ENCODE measurements around the gene SRGAP3. TPM values are rescaled to one million over a fixed set of nuclear protein-coding genes. Genes with fewer than 3 reads are reported as not detected.

The SRGAP3 gene
- polyA plus RNA-seq, 3 donors = 13.3 to 15.8 (median 15.4) TPM

DNA sequence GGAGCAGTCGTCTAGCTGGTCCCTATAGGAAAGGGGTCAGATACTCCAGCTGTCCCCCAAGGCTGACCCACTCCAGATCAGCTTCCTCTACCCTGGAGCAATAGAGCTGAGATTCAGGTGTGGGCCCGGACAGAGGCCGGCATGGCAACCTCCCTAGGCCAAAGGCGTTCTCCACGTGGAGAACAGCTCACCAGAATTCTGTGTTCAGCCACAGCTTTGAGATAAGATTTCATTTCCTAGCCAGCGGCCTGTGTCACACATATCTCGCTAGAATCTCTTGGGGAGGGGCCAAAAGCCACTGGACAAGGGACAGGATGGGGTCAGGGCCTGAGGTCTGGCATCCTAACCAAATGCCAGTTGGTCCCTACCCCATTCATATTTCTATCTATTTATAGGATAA is 20.1 kb downstream of the SRGAP3 start:
- DNase-seq (ENCODE audit: low read depth in 3 of 3, low spot score in 2 of 3) = no peak

DNA sequence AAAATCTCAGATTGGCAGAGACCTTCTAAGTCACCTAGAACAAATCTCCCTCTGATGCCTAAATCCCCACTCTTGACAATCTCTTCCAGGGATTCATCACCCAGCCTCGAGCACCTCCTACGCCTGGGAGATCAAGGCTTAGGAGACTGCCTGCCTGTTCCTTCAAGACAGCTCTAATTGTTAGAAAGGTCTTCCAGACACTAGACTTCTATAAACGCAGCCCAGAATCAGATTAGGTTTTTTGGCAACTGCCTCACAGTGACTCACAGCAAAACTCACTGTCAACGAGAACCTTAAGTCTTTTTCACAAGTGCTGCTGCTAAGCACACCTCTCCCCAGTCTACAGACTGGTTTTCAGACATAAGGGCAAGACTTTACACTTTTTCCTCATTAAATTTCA is 23.1 kb downstream of the SRGAP3 start:
- DNase-seq (ENCODE audit: low read depth in 3 of 3, low spot score in 2 of 3) = no peak

DNA sequence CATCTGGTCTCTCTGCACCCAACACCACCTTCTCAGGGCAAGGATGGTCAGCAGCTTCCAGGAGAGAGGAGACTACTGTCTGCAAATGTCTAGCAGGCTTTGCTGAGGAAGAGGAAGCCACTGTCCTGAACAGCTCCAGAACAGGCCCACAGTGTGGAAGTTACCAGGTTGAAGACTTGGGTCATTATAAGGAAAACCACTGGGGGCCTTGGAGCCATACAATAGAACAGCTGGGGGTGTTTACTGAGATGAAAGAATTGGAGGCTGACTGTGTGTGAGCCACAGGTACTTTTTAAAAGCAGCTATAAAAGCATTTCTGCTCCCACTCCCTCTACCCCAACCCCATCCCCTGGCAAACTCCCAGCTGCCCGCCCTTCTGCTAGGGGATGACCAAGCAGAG is 24.2 kb downstream of the SRGAP3 start:
- DNase-seq (ENCODE audit: low read depth in 3 of 3, low spot score in 2 of 3) = no peak

- no peak for DNase-seq (ENCODE audit: low read depth in 3 of 3, low spot score in 2 of 3)
Measured at GRCh38 chr3:9224490-9224889, 25.0 kb downstream of the SRGAP3 start.

- DNase-seq (ENCODE audit: low read depth in 3 of 3, low spot score in 2 of 3) = no peak
Measured at GRCh38 chr3:9223672-9224071, 25.8 kb downstream of the SRGAP3 start.

GRCh38 chr3:9222956-9223639 is 26.3 kb downstream of the SRGAP3 start:
- no peak for DNase-seq (ENCODE audit: low read depth in 3 of 3, low spot score in 2 of 3)

- no peak for DNase-seq (ENCODE audit: low read depth in 3 of 3, low spot score in 2 of 3)
Measured at GRCh38 chr3:9222049-9222448, 27.4 kb downstream of the SRGAP3 start.

DNA sequence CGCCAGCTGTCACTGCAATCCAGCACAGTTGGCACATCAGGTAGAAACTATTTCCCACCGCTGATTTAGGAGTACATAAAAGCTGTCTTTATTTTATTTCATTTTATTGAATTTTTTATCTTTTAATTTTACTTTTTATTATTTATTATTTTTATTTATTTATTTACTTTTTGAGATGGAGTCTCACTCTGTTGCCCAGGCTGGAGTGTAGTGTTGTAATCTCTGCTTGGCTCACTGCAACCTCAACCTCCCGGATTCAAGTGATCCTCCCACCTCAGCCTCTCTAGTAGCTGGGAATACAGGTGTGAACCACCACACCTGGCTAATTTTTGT is 31.0 kb downstream of the SRGAP3 start:
- DNase-seq (ENCODE audit: low read depth in 3 of 3, low spot score in 2 of 3) = no peak

DNA sequence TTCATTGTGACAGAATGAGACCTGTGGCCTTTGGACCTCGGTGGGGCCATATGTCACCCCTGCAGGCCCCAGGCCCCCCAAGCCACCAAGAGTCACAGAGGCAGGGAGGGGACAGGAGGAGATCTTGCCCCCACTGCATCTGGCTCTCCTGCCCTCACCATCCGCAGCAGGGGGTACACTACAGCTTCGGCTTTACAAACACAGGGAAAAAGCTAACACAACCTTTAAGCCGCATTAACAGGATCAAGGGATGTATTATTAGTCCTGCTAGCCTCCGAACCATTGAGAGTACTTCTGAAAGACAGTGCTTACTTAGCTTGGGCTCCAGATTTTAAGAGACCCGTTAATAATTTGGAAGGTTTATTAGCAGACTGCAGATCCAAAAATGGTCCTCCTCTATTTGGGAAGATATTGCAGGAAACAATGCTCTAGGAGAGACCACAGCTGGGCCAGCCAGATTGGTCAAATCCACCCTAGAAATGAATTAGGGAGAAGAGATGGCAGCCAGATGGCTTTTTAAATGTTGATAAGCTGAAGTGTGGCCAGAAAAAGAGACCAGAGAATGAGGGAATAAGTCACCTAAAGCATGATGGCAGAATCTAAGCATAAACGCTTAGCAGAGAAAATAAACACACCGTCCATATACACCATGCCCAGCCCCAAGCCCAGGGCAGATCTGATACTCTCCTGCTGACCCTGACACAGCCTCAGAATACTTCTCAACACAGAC is 31.5 kb downstream of the SRGAP3 start:
- DNase-seq (ENCODE audit: low read depth in 3 of 3, low spot score in 2 of 3) = no peak

DNA sequence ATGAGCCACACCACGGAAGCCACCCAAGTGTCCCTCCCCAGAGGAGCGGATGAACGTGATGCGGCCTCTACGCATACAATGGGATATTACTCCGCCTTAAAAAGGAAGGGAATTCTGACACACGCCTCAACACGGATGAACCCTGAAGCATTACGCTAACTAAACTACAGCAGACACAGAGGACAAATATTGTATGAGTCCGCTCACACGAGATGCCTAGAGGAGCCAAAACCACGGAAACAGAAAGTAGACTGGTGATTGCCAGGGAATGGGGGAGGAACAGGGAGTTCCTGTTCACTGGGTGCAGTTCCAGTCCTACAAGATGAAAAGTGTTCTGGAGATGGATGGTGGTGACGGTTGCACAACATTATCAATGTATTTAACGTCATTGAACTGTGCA is 32.7 kb downstream of the SRGAP3 start:
- DNase-seq (ENCODE audit: low read depth in 3 of 3, low spot score in 2 of 3) = no peak

GRCh38 chr3:9214599-9214998 is 34.8 kb downstream of the SRGAP3 start:
- DNase-seq (ENCODE audit: low read depth in 3 of 3, low spot score in 2 of 3) = no peak

DNA sequence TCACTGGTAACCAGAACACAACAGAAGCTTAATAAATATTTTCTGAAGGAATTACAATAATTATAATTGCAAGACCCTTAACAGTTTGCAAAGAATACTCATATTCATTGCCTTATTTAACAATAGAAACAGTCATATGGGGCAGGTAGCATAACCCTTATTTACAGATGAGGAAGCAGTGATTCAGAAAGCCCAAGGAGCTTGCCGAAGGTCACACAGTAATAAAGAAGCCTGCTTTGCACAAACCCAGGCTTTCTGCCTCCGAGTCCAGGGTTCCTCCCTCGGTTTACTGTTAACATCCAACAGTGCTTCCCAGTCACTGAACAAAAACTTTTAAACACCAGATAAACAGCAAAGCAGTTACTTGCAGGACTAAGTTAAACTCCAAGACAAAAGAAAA is 35.3 kb downstream of the SRGAP3 start:
- DNase-seq (ENCODE audit: low read depth in 3 of 3, low spot score in 2 of 3) = no peak

- no peak for DNase-seq (ENCODE audit: low read depth in 3 of 3, low spot score in 2 of 3)
Measured at GRCh38 chr3:9213019-9213634, 36.3 kb downstream of the SRGAP3 start.

GRCh38 chr3:9211155-9211950 is 38.1 kb downstream of the SRGAP3 start:
- DNase-seq (ENCODE audit: low read depth in 3 of 3, low spot score in 2 of 3) = no peak

GRCh38 chr3:9209777-9210176 is 39.7 kb downstream of the SRGAP3 start:
- DNase-seq (ENCODE audit: low read depth in 3 of 3, low spot score in 2 of 3) = no peak

DNA sequence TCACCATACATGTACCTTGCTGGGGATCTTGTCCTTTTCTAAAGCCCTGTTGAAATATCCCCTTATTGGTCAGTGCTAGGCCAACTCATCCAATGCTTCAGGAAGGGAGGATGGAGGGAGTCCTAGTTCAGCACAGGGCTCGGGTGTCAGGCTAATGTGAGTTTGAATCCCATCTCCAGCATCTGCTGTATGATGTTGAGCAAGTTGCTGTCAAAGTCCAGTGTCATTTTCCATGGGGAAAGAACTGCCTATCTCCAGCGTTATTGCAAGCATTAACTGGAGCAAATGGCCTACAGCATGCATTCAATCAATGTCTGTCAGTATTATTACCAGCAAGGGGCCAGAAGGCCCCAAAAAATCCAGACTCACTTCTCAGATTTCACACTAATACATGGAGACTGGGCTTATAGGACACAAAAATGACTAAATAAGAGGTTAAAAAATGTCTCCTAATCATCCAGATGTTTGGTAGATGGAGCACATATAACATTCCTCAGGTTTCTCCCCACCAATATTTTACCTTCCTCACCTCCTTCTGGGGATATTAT is 40.8 kb downstream of the SRGAP3 start:
- no peak for DNase-seq (ENCODE audit: low read depth in 3 of 3, low spot score in 2 of 3)

DNA sequence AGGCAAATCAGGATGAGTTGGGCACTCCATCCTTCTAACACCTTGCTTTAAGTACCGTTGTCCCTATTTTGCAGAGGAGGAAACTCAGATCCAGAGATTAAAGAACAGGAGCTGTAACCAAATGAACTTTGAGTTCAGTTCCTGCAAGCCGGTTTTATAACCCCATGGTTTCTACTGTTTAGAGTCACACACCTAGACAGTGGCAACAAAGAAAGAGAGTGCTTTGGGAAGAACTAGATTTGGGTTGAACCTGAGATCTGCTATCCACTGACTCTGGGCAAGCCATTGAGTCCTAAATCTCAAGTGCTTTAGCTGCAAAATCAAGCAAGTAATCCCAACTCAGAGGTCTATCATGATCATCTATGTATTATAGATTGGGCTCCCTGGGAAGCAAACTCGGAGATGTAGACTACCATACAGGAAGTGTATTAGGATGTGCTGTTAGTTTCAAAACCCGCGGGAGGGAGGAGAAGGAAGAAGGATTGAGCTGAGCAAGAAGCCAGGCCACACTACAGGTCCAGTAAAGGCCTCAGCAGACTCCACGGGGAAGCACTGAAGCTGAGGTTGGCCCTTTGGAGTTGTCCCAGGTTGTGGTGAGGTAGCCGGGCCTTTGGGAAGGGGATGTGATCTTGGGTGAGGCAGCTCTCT is 42.2 kb downstream of the SRGAP3 start:
- no peak for DNase-seq (ENCODE audit: low read depth in 3 of 3, low spot score in 2 of 3)

DNA sequence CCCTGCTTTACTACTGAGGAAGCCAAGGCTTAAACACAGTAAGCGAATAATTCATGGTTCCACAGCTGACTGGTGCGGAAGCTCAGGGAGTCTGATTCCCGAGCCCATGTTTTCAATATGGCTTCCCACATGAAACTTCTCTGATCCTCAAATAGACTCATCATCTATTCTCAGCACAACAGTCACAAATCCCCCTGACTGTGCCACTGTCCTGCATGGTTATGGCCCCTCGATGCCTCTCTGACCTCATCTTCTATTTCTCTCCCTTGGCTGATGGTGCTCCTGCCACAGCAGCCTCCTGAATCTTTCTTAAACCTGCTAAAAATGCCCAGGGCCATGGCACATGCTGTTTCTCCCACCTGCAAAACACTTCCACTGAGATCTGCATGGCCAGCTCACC is 43.2 kb downstream of the SRGAP3 start:
- DNase-seq (ENCODE audit: low read depth in 3 of 3, low spot score in 2 of 3) = no peak

DNA sequence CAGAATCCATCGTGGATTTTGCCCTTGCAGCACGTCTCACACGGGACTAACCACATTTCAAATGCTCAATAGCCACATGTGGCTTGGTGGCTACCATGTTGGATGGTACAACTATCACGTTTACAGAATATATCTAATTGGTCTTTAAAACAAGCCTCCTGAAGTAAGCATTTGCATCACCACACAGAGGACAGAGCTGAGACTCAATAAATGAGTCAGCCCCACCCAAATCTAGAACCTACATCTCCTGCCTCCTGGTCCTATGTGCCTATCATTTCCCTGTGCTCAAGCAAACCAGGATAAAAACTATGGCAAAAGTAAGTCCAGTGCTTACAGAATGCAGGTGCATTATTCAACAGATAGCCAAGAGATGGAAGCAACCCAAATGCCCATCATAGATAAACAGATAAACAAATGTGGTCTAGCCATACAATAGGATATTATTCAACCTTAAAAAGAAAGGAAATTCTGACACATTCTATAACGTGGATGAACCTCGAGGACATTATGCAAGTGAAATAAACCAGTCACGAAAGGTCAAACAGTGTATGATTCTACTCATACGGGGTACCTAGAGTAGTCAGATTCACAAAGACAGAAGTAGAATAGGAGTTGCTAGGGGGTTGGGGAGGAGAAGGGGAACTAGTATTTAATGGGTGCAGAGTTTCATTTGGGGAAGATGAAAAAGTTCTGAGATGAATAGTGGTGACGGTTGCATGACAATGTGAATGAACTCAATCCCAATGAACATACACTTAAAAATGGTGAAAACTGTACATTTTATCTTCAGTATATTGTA is 43.9 kb downstream of the SRGAP3 start:
- no peak for DNase-seq (ENCODE audit: low read depth in 3 of 3, low spot score in 2 of 3)

Measured in right renal cortex interstitium (tissue), 3 donors.